ENCODE data around the gene ZNF581.

DNA sequence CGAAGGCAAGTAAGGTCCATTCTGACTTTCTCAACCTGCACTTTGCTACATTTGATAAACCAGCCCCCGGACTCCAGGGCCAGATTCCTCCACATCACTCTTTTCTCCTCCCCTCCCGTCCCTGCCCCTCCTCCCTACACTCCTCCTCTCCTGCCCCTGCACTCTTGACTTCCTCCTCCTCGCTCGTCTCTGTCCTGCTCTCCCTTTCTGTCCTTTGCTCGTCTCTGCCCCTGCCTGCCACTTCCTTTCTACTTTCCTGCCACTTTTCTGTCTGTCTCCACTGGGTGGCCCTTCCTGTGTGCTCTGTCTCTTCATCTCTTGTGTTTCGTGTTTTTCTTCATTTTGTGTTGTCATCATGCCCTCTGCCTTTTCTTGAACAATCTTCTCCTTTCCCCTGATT, 18.4 kb downstream of the ZNF581 start:
- TF ChIP-seq POLR2AphosphoS5 (IDR thresholded peaks at IDR 0.05; ENCODE audit: borderline replicate concordance, low read depth, low read length) (no peak), EZH2 (IDR thresholded peaks at IDR 0.05) (no peak)

Data from SK-N-MC (cell line).